ENCODE results near the gene CCDC178.

- TF ChIP-seq CTCF (IDR thresholded peaks at IDR 0.05; ENCODE audit: poor library complexity) (no peak), EZH2 (IDR thresholded peaks at IDR 0.05; ENCODE audit: borderline replicate concordance) (no peak)
These were observed 122.9 kb downstream of the CCDC178 start for GRCh38 chr18:33317640-33318039.
